OCI-LY7 (cell line): ENCODE data around the gene RRP1B. TPM values are rescaled to one million over a fixed set of nuclear protein-coding genes. Genes with fewer than 3 reads are reported as not detected.

Experiments
- BruUV-seq: library from RNA; stranded (reverse); fragments of 400-500 nt; replicated peaks from 2 replicates; lab custom pipeline; 2021; lab: Mats Ljungman, UMichigan
- CTCF ChIA-PET: fragments of 300-600 bp; sonication (Branson Sonifier 250); formaldehyde crosslinking; loops from one replicate; lab custom pipeline; 2022; ENCODE audit warnings: antibody characterized with exemption; ENCODE audit not compliant: unreplicated experiment; lab: Charles Lee
- POLR2A ChIA-PET: fragments of 300-600 bp; sonication (Branson Sonifier 250); formaldehyde crosslinking; loops from one replicate; lab custom pipeline; 2022; ENCODE audit warnings: antibody characterized with exemption; lab: Charles Lee
- DNase-seq: peaks from one replicate; pipeline ENCODE4 v3.0.0-alpha.2; 2015; ENCODE audit warnings: low spot score
- H2AFZ ChIP-seq: fragments of 200-600 bp; sonication (generic), shearing (Covaris generic); 2 replicates; pipeline ENCODE4 v1.6.1; 2014; ENCODE audit warnings: mild to moderate bottlenecking, antibody characterized with exemption, low read length, moderate library complexity
- H3K27ac ChIP-seq: fragments of 200-600 bp; sonication (generic); 2 replicates; pipeline ENCODE4 v1.5.1; 2014; ENCODE audit warnings: mixed run types, low read depth, mild to moderate bottlenecking, moderate library complexity, low read length, inconsistent platforms; ENCODE audit not compliant: poor library complexity, severe bottlenecking
- H3K36me3 ChIP-seq: fragments of 200-600 bp; sonication (generic); 2 replicates; pipeline ENCODE4 v1.6.1; 2014; ENCODE audit warnings: mild to moderate bottlenecking, antibody characterized with exemption, low read length, moderate library complexity, mixed read lengths; ENCODE audit not compliant: insufficient read depth
- H3K4me1 ChIP-seq: fragments of 200-600 bp; sonication (generic); 2 replicates; pipeline ENCODE4 v1.5.1; 2014; ENCODE audit warnings: mild to moderate bottlenecking, low read length; ENCODE audit not compliant: insufficient read depth, poor library complexity, severe bottlenecking
- H3K4me2 ChIP-seq: fragments of 200-600 bp; sonication (generic); 2 replicates; pipeline ENCODE4 v1.6.1; 2014; ENCODE audit warnings: mild to moderate bottlenecking, low read length
- H3K4me3 ChIP-seq: fragments of 200-600 bp; sonication (generic); 2 replicates; pipeline ENCODE4 v1.5.1; 2014; ENCODE audit warnings: mild to moderate bottlenecking, low read depth, low read length; ENCODE audit not compliant: poor library complexity, severe bottlenecking
- H3K79me2 ChIP-seq: fragments of 200-600 bp; sonication (generic); 2 replicates; pipeline ENCODE4 v1.6.1; 2016; ENCODE audit warnings: low read depth, mild to moderate bottlenecking, low read length, moderate library complexity, mixed read lengths; ENCODE audit not compliant: insufficient read depth
- H3K9me2 ChIP-seq: fragments of 200-600 bp; sonication (generic); 2 replicates; pipeline ENCODE4 v1.6.1; 2016; ENCODE audit warnings: mild to moderate bottlenecking, low read length, mixed read lengths; ENCODE audit not compliant: insufficient read depth
- H3K9me3 ChIP-seq: fragments of 200-600 bp; sonication (generic); 2 replicates; pipeline ENCODE4 v1.6.1; 2014; ENCODE audit warnings: mild to moderate bottlenecking, mixed run types, low read length, mixed read lengths
- H4K20me1 ChIP-seq: fragments of 200-600 bp; sonication (generic); 2 replicates; pipeline ENCODE4 v1.6.1; 2014; ENCODE audit warnings: mild to moderate bottlenecking, antibody characterized with exemption, low read length, moderate library complexity, mixed read lengths; ENCODE audit not compliant: insufficient read depth
- CTCF ChIP-seq: fragments of 200-600 bp; sonication (generic); conservative IDR thresholded peaks from 2 replicates; pipeline ENCODE4 v1.5.1; 2014; ENCODE audit warnings: mild to moderate bottlenecking, antibody characterized with exemption, low read length, moderate library complexity, mixed read lengths
- EZH2phosphoT487 ChIP-seq: fragments of 200-600 bp; sonication (generic); IDR thresholded peaks from 2 replicates; pipeline ENCODE4 v1.6.1; 2018; ENCODE audit warnings: low read depth, borderline replicate concordance, mild to moderate bottlenecking, mixed run types, antibody characterized with exemption, low read length, moderate library complexity, mixed read lengths
- intact Hi-C: fragments of 100-400 bp; cut with micrococcal nuclease; formaldehyde crosslinking; loops from one replicate; pipeline ENCODE4 v1.10.0; 2022; ENCODE audit not compliant: unreplicated experiment
- total RNA-seq, 2 experiments: library from RNA; depleted of rRNA in 1 of 2; stranded (reverse); fragments of >200 nt in 1 of 2; shearing (Covaris generic) in 1 of 2; gene quantifications; 2 replicates each; pipeline ENCODE4 v1.2.3, GENCODE V29; 2014 to 2022

Gene RRP1B
- total RNA-seq, 2 experiments from 2014 or later = 58.6 to 74.5 TPM

- Histone ChIP-seq H3K79me2 (no peaks in the 10 kb centered on the region), H3K36me3 (no peaks in the 10 kb centered on the region), H3K4me2 (no peak overlapping the region), H2AFZ (no peak overlapping the region), H3K4me1 (no peaks in the 10 kb centered on the region), H3K27ac (no peak overlapping the region), H3K9me2 (no peaks in the 10 kb centered on the region), H4K20me1 (no peaks in the 10 kb centered on the region), H3K4me3 (no peak overlapping the region), H3K9me3 (no peaks in the 10 kb centered on the region)
- CTCF ChIA-PET = no interaction called here
- BruUV-seq = no TSS peak
- TF ChIP-seq EZH2phosphoT487 (no peak), CTCF (no peak)
- POLR2A ChIA-PET = no interaction called here
- intact Hi-C loops = no loop called here
- no peak for DNase-seq
Observed at GRCh38 chr21:43703035-43703880, 43.9 kb downstream of the RRP1B start.

- Histone ChIP-seq H3K4me1 (no peaks in the 10 kb centered on the region), H3K27ac (no peak overlapping the region), H2AFZ (no peak overlapping the region), H3K4me2 (no peak overlapping the region), H4K20me1 (no peaks in the 10 kb centered on the region), H3K79me2 (no peaks in the 10 kb centered on the region), H3K4me3 (no peak overlapping the region), H3K9me2 (no peaks in the 10 kb centered on the region), H3K36me3 (no peaks in the 10 kb centered on the region), H3K9me3 (no peaks in the 10 kb centered on the region)
- POLR2A ChIA-PET = interaction anchor here (0.6 kb wide), 1 partner anchor 97 kb away, joined by 3 read pairs; no protein-coding TSS in a partner anchor
- DNase-seq = no peak
- TF ChIP-seq CTCF (no peak), EZH2phosphoT487 (no peak)
- no TSS peak for BruUV-seq
- intact Hi-C loops = no loop called here
- CTCF ChIA-PET = no interaction called here
Observed at GRCh38 chr21:43707462-43707861, 48.1 kb downstream of the RRP1B start.
